HG03521 (cell line): ENCODE measurements around the gene BTRC.
"Not testable (repeated sequence)": the region's sequence is repeated elsewhere in the genome, so short reads cannot be mapped to it uniquely, and the experiment has no call there.

Source experiments
- ATAC-seq: cut with Tn5 transposase; IDR thresholded peaks from one replicate; pipeline ENCODE4 v1.9.1; 2021; ENCODE audit warnings: mild to moderate bottlenecking, moderate library complexity; ENCODE audit not compliant: unreplicated experiment

BTRC gene

DNA sequence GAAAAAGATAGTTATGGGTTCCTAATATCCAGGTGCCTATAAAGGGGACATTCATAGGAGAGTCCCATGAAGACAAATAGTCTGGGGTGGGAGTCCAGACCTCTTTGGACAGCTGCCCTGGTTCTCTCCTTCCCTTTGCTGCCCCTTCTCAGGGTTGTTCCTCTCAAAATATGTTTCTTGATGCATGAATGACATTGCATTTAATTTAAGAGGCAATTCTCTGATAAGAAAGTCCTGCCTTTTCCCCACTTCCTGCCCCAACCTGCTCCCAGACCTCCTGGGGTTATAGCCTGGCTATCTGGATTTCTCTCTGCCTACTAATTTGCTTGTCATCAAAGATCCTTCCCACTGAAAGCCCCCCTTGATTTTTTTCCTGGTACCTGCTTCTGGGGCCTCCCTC lies 12.5 kb upstream of the BTRC start:
- ATAC-seq: no peak

DNA sequence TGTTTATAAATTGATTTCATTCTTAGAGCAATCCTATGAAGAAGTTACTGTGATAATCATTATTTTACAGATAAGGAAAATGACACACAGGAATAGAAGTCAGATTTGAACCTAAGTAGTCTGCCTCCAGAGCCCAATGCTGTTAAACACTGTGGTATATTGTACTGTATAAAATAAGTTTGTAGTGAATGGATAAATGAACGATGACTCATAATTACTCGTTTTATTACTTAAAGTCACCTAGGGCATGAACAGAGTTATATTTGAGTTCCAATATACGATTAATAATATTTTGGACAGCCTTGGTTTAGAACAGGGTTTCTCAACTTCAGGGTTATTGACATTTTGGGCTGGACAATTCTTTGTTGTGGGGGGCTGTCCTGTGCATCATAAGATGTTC lies 7.8 kb upstream of the BTRC start:
- ATAC-seq: no peak

DNA sequence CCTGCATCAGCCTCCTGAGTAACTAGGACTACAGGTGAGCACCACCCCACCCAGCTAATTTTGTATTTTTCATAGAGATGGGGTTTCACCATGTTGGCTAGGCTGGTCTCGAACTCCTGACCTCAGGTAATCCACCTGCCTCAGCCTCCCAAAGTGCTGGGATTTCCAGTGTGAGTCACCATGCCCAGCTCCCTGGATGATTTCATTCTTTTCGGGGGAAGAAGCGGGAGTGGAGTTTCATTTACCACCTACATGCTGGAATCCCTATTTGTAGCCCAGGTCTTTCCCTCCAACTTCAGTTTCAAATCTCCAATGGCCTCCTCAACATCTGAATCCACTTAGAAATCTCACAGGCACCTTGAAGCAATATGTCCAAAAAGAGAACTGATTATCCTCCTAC lies 2.9 kb upstream of the BTRC start:
- no peak for ATAC-seq

DNA sequence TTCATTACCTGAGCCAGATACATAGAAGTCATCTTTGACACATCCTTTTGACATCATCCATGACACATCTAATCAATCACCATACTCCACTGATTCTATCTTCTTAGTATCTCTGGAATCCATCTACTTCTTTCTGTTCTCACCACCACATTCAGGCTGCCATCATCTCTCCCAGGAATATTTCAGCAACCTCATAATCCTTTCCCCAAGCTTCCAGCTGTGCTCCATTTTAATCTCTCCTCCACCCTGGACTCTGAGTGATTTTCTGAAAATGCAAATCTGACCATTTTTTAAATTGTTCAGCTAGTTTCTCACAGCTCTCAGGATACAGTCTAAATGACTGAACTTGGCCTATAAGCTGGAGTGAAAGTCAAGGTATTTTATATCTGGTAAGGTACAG lies 2.5 kb upstream of the BTRC start:
- ATAC-seq: no peak

DNA sequence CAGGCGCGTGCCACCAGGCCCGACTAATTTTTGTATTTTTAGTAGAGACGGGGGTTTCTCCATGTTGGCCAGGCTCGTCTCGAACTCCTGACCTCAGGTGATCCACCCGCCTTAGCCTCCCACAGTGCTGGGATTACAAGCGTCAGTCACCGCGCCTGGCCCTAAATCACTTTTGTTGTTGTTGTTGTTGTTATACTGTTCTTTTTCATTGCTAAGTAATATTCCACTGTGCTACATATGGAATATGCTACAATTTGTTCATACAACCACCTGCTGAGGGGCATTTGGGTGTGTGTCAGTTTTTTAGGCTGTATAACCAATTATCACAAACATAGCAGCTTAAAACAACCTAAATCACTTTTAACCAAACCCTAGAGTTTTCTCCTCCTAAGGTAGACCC lies 1.1 kb upstream of the BTRC start:
- not testable (repeated sequence) for ATAC-seq

DNA sequence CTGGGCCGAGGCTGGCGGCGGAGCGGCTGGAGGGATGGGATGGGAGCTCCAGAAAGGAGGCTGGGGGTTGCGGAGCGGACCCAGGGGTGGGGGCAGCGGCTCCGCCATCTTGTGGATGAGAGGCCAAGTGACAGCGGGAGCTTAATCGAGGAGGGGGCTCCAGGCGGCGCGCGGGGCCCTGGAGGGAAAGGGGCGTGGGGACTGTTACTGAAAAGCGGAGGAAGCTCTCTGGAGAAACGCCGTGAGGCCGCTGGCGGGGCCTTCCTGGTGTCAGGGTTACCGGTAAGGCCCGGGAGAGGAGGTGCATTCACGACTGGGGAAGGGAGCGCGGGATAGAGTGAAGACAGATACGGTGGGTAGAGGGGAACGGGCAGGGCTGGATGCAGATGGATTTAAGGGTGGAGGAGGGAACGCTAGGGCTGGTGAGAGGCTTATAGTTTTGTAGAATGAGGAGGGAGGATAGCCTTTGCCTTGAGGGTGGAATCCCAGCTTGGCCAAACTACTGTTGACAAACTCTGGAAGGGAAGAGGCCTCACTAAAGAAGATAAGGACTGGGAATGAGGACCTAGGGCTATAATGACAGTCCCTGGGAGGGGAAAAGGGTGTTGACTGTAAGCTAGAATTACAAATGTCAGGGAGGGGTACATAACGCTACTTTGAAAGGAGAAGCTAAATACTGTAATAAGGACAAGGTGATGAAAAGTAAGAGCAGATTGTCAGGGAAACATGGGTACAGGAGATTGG lies 535 bp downstream of the BTRC start:
- no peak for ATAC-seq

DNA sequence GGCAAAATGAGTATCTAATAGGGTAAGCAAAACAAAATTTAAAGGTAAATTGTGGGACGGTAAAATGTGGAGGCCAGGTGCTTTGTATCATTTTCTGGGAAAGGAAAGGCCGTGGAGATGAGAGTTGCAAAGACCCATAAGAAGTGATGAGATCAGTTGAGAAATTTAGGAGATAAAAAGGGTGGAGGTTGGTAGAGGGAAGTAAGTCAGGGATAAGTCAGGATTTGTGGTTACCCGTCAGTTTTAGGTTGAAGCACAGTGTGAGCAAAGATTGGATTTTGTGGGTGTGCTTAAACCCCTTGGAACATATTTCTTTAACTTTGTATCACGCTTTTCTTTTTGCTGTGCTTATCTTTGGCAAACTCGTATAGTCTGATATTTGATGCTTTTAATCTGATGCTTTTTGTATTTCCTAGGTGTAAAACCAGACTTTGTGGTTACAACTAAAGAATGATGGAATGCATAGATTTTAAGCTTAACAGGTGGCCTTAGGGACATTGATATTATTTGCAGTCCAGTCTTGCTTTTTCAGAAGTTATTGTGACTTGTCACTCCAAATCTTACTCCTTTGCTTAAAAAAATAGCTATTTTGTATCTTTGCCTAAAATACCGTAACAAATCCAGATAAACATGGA lies 1.2 kb downstream of the BTRC start:
- ATAC-seq: no peak

DNA sequence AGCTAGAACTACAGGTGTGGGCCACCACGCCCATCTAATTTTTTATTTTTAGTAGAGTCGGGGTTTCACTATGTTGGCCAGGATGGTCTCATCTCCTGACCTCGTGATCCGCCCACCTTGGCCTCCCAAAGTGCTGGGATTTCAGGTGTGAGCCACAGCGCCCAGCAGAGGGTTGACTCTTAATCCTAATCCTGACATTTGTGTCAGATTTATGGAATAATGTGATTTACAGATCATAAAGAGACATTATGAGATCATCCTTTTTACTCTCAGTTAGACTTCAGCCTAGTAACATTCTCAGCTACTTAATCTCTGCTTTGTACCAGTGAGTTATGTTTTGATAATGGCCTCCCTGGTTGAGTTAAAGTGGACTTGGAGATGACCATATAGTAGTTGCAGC lies 2.2 kb downstream of the BTRC start:
- ATAC-seq: no peak

DNA sequence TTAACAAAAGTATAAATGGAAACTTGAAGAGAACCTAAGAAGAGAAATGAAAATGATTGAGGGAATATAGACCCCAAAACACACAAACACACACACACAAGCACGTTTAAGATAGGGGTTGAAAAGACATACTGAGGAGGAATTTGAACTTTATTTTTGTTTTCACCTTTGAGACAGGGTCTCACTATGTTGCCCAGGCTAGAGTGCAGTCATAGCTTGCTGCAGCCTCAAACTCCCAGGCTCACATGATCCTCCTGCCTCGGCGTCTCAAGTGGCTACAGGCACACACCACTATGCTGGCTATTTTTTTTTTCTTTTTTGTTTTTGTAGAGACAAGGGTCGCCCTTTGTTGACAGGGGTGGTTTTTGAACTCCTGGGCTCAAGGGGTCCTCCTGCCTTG lies 4.0 kb downstream of the BTRC start:
- no peak for ATAC-seq

DNA sequence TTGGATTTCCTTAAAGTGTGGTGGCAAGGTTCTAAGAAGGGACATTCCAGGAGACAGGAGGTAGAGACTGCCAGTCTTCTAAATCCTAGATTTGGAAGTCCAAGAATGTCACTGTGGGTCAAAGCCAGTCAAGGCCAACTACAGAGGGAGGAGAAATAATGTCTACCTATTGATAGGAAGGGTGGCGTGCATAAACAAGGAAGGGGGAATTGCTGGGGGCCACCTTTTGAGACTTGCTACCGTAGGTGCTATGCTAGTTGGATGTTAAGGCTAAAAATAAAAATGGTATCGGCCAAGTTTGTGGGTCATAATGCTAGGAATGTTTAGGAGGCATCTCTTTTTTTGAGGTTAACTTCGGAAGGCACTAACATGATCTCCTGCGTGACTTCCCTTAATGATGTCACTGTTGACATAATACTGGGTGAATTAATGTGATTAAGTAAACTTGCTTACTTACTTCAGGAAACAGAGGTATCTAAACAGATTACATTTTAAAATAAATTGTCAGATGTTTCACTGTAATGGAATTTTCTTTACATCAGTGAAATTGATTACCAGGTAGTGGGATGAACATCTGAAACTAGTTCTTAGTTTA lies 4.8 kb downstream of the BTRC start:
- ATAC-seq: no peak

DNA sequence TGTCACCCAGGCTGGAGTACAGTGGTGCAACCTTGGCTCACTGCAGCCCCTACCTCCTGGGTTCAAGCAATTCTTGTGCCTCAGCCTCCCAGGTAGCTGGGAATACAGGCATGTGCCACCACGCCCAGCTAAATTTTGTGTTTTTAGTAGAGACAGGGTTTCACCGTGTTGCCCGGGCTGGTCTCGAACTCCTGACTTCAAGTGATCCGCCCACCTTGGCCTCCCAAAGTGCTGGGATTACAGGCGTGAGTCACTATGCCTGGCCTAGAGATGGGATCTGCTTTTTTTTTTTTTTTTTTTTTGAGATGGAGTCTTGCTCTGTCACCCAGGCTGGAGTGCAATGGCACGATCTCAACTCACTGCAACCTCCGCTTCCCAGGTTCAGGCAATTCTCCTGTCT lies 6.1 kb downstream of the BTRC start:
- ATAC-seq: not testable (repeated sequence)

DNA sequence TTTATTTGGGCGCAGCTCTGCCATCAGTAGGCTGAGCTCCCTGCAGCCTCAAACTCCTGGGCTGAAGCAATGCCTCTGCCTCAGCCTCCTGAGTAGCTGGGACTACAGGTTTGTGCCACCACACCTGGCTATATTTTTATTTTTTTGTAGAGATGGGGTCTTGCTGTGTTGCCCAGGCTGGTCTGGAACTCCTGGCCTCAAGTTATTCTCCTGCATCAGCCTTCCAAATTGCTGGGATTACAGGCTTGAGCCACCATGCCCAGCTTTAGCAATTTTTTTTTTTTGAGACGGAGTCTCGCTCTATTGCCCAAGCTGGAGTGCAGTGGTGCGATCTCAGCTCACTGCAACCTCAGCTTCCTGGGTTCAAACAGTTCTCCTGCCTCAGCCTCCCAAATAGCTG lies 6.9 kb downstream of the BTRC start:
- not testable (repeated sequence) for ATAC-seq

DNA sequence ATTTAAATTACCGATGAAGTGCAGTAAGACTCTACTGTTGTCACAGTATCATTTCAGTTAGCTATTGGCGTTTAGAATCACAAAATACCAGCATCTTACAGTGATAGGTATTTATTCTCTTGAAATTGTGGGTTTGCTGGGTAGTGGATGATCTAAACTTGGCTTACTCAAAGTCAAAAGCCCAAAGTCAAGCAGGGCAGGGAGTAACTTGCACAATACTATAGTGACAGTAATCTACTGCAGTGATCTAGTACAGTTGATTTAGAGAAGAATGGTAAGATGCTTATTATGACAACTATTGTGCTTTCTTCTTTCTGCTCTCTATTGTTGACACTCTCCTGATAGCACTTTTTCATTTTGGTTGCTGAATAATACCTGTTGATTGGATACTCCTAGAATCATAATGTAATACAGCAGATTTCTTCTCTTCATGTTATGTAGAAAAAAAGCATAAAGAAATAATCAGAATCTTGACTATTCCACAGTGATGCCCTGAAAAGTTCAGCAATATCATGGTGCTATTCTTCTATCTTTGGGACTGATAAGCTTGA lies 10.0 kb downstream of the BTRC start:
- no peak for ATAC-seq

DNA sequence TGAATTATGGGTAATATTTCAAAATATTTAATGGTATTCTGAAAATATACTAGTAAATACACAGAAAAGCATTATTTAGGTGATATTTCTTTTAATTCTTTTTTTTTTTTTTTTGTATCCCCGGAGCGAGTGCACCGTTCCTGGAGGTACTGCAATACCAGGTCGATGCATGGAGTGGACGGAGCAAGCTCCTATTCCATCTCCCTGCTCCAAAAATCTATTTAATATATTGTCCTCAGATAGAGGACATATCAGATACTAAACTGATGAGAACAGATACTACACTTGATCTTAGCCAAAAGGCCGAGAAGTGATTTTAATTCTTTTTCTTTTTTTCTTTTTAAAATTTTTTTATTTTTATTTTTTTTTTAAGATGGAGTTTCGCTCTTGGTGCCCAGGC lies 10.8 kb downstream of the BTRC start:
- ATAC-seq: no peak

DNA sequence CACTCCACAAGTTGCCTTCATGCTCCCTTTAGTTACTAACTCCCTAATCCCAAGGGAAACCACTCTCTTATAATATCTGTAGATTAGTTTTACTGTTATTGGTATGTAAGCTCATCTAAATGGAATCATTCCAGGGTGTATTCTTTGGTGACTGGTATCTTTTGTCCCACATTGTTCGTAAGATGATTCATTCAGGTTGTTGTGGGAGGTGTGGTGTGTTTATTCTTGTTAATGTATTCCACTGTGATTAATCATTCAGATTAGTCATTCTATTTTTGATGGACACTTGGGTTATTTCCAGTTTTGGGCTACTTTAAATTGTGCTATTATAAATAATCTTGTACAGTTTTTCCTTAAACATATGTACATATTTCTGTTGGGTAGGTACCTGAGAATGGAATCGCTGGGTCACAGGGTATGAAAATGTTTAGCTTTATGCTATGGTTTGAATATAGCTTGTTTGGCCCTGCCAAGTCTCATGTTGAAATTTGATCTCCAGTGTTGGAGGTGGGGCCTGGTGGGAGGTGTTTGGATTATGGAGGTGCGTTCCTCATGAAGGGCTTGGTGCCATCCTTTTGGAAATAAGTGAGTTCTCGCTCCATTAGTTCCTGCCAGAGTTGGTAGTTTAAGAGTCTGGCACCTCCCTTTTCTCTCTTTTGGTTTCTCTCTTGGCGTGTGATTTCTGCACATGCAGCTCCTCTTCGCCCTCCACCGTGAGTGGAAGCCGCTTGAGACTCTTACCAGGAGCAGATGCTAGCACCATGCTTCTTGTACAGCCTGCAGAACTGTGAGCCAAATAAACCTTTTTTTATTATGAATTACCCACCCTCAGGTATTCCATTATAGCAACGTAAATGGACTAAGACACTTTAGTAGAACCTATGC lies 13.8 kb downstream of the BTRC start:
- no peak for ATAC-seq

DNA sequence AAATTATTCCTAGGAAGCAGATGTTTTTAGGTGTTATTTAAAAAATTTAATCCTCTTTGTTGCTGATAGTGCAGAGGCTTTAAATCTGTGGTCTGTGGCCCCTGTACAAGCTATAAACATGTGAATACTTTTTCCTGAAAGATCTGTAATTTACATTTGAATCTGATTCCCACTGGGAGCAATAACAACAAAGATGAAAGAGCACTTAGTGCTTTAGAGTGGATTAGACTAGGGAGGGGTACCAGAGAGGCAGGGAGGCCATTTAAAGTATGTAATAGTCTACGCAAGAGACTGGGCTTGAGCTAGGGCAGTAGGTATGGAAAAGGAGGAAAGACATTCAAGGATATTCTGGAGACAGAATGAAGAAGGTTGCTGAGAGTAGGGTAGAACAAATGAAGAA lies 19.1 kb downstream of the BTRC start:
- no peak for ATAC-seq

DNA sequence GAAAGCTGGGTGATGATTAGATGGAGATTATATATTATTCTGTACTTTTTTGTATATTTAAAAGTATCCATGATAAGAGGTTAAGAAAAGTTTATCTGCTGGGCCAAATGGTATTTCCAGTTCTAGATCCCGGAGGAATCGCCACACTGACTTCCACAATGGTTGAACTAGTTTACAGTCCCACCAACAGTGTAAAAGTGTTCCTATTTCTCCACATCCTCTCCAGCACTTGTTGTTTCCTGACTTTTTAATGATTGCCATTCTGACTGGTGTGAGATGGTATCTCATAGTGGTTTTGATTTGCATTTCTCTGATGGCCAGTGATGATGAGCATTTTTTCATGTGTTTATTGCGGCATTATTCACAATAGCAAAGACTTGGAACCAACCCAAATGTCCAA lies 20.0 kb downstream of the BTRC start:
- ATAC-seq: not testable (repeated sequence)

DNA sequence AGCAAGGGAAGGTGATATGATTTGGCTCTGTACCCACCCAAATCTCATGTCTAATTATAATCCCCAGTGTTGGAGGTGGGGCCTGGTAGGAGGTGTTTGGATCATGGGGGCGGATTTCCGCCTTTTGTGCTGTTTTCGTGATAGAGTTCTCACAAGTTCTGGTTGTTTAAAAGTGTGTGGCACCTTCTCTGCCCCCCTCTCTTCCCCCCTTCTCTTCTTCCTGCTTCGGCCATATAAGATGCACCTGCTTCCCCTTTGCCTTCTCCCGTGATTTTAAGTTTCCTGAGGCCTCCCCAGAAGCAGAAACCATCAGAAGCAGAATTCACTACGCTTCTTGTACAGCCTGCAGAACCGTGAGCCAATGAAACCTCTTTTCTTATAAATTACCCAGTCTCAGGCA lies 21.1 kb downstream of the BTRC start:
- no peak for ATAC-seq

DNA sequence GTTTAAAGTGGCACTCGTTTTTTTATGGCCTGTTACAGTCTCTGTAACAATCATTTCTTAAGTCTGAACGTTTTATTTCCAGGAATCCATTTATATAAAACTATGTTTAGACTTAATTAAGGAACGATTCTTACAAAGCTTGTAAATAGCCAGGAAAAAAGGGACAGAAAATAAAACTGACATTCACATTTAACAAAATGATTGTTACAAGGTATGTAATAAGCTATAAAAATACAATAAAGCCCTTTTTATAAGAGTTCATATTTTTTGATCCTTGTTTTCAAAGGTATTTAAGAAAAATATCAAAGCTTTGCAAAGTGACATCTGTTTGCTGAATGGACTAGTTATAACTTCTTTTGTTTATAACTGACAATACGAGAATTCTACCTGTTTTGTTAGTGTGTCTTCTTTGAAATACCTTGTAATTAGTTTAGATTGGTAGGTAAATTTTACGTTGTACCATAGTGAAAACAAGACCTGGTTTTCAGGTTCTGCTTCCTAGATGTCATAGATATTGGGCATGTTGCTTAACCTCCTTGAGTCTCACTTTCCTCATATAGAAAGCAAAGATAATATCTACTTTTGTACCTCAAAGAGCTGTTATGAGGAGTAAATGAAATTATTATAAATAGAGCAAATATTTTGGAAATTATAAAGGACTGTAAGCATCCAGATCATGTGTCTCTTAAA lies 25.8 kb downstream of the BTRC start:
- ATAC-seq: no peak

DNA sequence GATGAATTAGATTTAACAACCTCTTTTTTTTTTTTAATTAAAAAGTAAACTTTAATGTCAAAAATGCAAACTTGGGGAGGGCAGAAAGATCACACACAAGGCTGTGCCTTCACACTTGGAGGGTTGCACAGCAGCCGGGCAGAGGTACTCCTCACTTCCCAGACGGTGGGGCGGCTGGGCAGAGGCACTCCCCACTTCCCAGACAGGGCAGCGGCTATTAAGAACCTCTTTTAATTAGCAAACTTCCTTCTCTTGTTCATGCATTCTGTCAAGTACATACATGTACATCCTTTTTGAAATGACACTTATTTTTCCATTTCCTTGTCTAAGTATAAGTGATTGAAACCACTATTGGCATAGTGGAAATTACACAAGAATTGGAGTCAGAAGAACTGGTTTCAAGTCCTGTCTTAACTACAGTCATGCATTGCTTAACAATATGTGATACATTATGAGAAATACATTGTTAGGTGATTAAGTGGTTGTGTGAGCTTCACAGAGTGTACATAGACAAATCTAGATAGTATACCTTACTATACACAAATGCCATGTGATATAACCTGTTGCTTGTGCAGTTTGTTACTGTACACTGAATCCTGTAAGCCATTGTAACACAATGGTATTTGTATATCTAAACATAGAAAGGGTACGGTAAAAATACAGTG lies 26.5 kb downstream of the BTRC start:
- ATAC-seq: no peak
